SK-N-SH (cell line): ENCODE measurements around the gene SIGMAR1. TPM values are rescaled to one million over a fixed set of nuclear protein-coding genes. Genes with fewer than 3 reads are reported as not detected.

ENCODE experiments used
- CTCF ChIA-PET: fragments of 300-600, 350-600 bp; formaldehyde crosslinking; extraction: SDS; loops from one replicate; lab custom pipeline; 2021; lab: Yijun Ruan, JAX
- POLR2A ChIA-PET: fragments of 350-600 bp; sonication (Branson Sonifier 250); formaldehyde crosslinking; extraction: SDS; loops from one replicate; lab custom pipeline; 2020; ENCODE audit warnings: antibody characterized with exemption, inconsistent platforms; lab: Yijun Ruan, JAX
- DNase-seq: peaks from one replicate; pipeline ENCODE4 v3.0.0; 2012
- H2AFZ ChIP-seq: fragments of 200-600 bp; sonication (generic); 2 replicates; pipeline ENCODE4 v1.8.1; 2016; ENCODE audit warnings: antibody characterized with exemption, mild to moderate bottlenecking, low read depth
- H3F3A ChIP-seq: fragments of 200-600 bp; sonication (generic); replicated peaks from 2 replicates; pipeline ENCODE3; 2016; ENCODE audit warnings: antibody characterized with exemption, mild to moderate bottlenecking; ENCODE audit not compliant: insufficient read depth
- H3K27ac ChIP-seq, 2 experiments: fragments of 200-500 bp in 1 of 2; fragments of 200-600 bp in 1 of 2; sonication (Bioruptor generic) in 1 of 2; sonication (generic), shearing (Covaris generic) in 1 of 2; 2 replicates each; pipeline versions ENCODE4 v1.5.1 to v1.6.1; 2014 to 2016; ENCODE audit warnings: low read depth in 2 of 2, inconsistent platforms in 1 of 2, low read length in 1 of 2, mild to moderate bottlenecking in 1 of 2, mixed read lengths in 1 of 2
- H3K27me3 ChIP-seq: fragments of 200-600 bp; sonication (generic), shearing (Covaris generic); 2 replicates; pipeline ENCODE4 v1.6.1; 2016; ENCODE audit warnings: mixed run types; ENCODE audit not compliant: insufficient read depth
- H3K36me3 ChIP-seq, 2 experiments: fragments of 200-500 bp in 1 of 2; fragments of 200-600 bp in 1 of 2; sonication (Bioruptor generic) in 1 of 2; sonication (generic) in 1 of 2; replicated peaks in 1 of 2; 2 replicates each; pipeline versions ENCODE3 to v1.5.1; 2014 to 2016; ENCODE audit warnings: low read length in 1 of 2, mild to moderate bottlenecking in 1 of 2; ENCODE audit not compliant: insufficient read depth in 2 of 2, control insufficient read depth in 1 of 2
- H3K4me1 ChIP-seq, 2 experiments: fragments of 200-500 bp in 1 of 2; fragments of 200-600 bp in 1 of 2; sonication (Bioruptor generic) in 1 of 2; sonication (generic), shearing (Covaris generic) in 1 of 2; 2 replicates each; pipeline versions ENCODE4 v1.5.1 to v1.6.1; 2014 to 2016; ENCODE audit warnings: low read depth in 1 of 2, low read length in 1 of 2, mixed run types in 1 of 2; ENCODE audit not compliant: insufficient read depth in 2 of 2, control insufficient read depth in 1 of 2
- H3K4me2 ChIP-seq: fragments of 200-600 bp; sonication (generic), shearing (Covaris generic); 2 replicates; pipeline ENCODE4 v1.6.1; 2017; ENCODE audit warnings: mixed run types
- H3K4me3 ChIP-seq, 2 experiments: fragments of 200-500 bp in 1 of 2; fragments of 200-600 bp in 1 of 2; sonication (Bioruptor generic) in 1 of 2; sonication (generic), shearing (Covaris generic) in 1 of 2; 2 replicates each; pipeline versions ENCODE4 v1.5.1 to v1.8.1; 2014 to 2016; ENCODE audit warnings: low read depth in 2 of 2, inconsistent platforms in 1 of 2, low read length in 1 of 2, mild to moderate bottlenecking in 1 of 2, mixed read lengths in 1 of 2, moderate library complexity in 1 of 2
- H3K79me2 ChIP-seq: fragments of 200-600 bp; sonication (generic); 2 replicates; pipeline ENCODE4 v1.8.1; 2017; ENCODE audit warnings: mild to moderate bottlenecking; ENCODE audit not compliant: insufficient read depth
- H3K9ac ChIP-seq: fragments of 200-600 bp; sonication (generic); 2 replicates; pipeline ENCODE4 v1.6.1; 2017; ENCODE audit warnings: mixed run types
- H3K9me2 ChIP-seq: fragments of 200-600 bp; sonication (generic); 2 replicates; pipeline ENCODE4 v1.6.1; 2017; ENCODE audit warnings: mixed run types
- H3K9me3 ChIP-seq: fragments of 200-600 bp; sonication (generic); 2 replicates; pipeline ENCODE4 v1.6.1; 2017; ENCODE audit warnings: mixed run types, mild to moderate bottlenecking, moderate library complexity
- H4K20me1 ChIP-seq: fragments of 200-600 bp; sonication (generic); 2 replicates; pipeline ENCODE4 v1.6.1; 2017; ENCODE audit warnings: mild to moderate bottlenecking, mixed run types; ENCODE audit not compliant: insufficient read depth
- ELF1 ChIP-seq: IDR thresholded peaks from 2 replicates; pipeline ENCODE4 v1.4.0; 2012
- EZH2phosphoT487 ChIP-seq: fragments of 200-600 bp; sonication (generic); IDR thresholded peaks from 2 replicates; pipeline ENCODE4 v1.6.1; 2017; ENCODE audit warnings: low read depth, mixed run types, mild to moderate bottlenecking, antibody characterized with exemption, moderate library complexity, borderline replicate concordance
- GABPA ChIP-seq: IDR thresholded peaks from 2 replicates; pipeline ENCODE4 v1.4.0; 2012; ENCODE audit warnings: low read depth, mild to moderate bottlenecking
- JUND ChIP-seq: IDR thresholded peaks from 2 replicates; pipeline ENCODE4 v1.4.0; 2012
- MEF2A ChIP-seq: IDR thresholded peaks from 2 replicates; pipeline ENCODE4 v1.4.0; 2012; ENCODE audit warnings: low read depth, borderline replicate concordance
- MXI1 ChIP-seq: IDR thresholded peaks from 2 replicates; pipeline ENCODE4 v1.6.1; 2012; ENCODE audit warnings: mild to moderate bottlenecking, low read depth, low read length, improper control_type of control experiment
- NRF1 ChIP-seq: IDR thresholded peaks from 2 replicates; pipeline ENCODE4 v1.6.1; 2012; ENCODE audit warnings: low read depth, mild to moderate bottlenecking, low read length
- POLR2AphosphoS5 ChIP-seq: IDR thresholded peaks from 2 replicates; pipeline ENCODE4 v1.6.1; 2012; ENCODE audit warnings: low read depth, low read length
- RAD21 ChIP-seq: IDR thresholded peaks from 2 replicates; pipeline ENCODE4 v1.6.1; 2012; ENCODE audit warnings: mild to moderate bottlenecking, low read length
- REST ChIP-seq: IDR thresholded peaks from 2 replicates; pipeline ENCODE4 v1.6.1; 2012; ENCODE audit warnings: mild to moderate bottlenecking, low read depth, low read length, moderate library complexity
- RFX5 ChIP-seq: IDR thresholded peaks from 2 replicates; pipeline ENCODE4 v1.6.1; 2012; ENCODE audit warnings: mild to moderate bottlenecking, improper control_type of control experiment, low read length
- RXRA ChIP-seq: IDR thresholded peaks from 2 replicates; pipeline ENCODE4 v1.4.0; 2012; ENCODE audit warnings: low read depth, mild to moderate bottlenecking, borderline replicate concordance
- SMC3 ChIP-seq: IDR thresholded peaks from 2 replicates; pipeline ENCODE4 v1.6.1; 2012; ENCODE audit warnings: low read depth, low read length, improper control_type of control experiment
- USF2 ChIP-seq: fragments of 150-350 bp; IDR thresholded peaks from 2 replicates; pipeline ENCODE4 v1.6.1; 2017; ENCODE audit warnings: antibody characterized with exemption, low read length, low read depth, borderline replicate concordance
- YY1 ChIP-seq: IDR thresholded peaks from 2 replicates; pipeline ENCODE4 v1.4.0; 2012; ENCODE audit warnings: low read depth, mild to moderate bottlenecking
- WGBS: methylation state at CpG from one replicate; pipeline ENCODE4 v1.1.6; 2017; ENCODE audit warnings: low lambda C conversion rate; 5-methylcytosine and 5-hydroxymethylcytosine counted together
- polyA plus RNA-seq, 3 experiments: library from polyadenylated mRNA; depleted of rRNA; stranded (reverse); fragments of >200 nt; gene quantifications; 2 replicates each; pipeline ENCODE4 v1.2.3, GENCODE V29; 2012
- TF ChIP-seq, protein P1 (sequence below): fragments of 200-600 bp; sonication (generic); IDR thresholded peaks from 2 replicates; pipeline ENCODE4 v1.6.1; 2017; ENCODE audit warnings: antibody characterized with exemption, mild to moderate bottlenecking, moderate library complexity
- TF ChIP-seq, protein P2 (sequence below): IDR thresholded peaks from 2 replicates; pipeline ENCODE4; 2012

The SIGMAR1 gene
- polyA plus RNA-seq, 1 of the 3 experiments (the other 2 are of a cell fraction), result 79.0 TPM

GRCh38 chr9:34675048-34675714 is 37.6 kb upstream of the SIGMAR1 start:
- Histone ChIP-seq H3K79me2 (no peaks in the 10 kb centered on the region), H3K27me3 (no peaks in the 10 kb centered on the region), H3K4me1 (no peaks in the 10 kb centered on the region), H3K9ac (no peak overlapping the region), H3K4me3 (peak overlapping the region in 1 of 2 experiments; percentile 11; a peak in 1 of 4 replicates), H3K4me2 (no peak overlapping the region), H2AFZ (no peak overlapping the region), H3F3A (no peaks in the 10 kb centered on the region), H4K20me1 (no peaks in the 10 kb centered on the region), H3K27ac (no peak overlapping the region), H3K9me2 (no peaks in the 10 kb centered on the region), H3K36me3 (no peaks in the 10 kb centered on the region), H3K9me3 (no peaks in the 10 kb centered on the region)
- WGBS, result 62% methylated on average over 10 of the region's 10 CpGs
- POLR2A ChIA-PET, result no interaction called here
- peak; percentile 83 for TF ChIP-seq RAD21
- no peak for TF ChIP-seq RXRA
- TF ChIP-seq, protein P1, sequence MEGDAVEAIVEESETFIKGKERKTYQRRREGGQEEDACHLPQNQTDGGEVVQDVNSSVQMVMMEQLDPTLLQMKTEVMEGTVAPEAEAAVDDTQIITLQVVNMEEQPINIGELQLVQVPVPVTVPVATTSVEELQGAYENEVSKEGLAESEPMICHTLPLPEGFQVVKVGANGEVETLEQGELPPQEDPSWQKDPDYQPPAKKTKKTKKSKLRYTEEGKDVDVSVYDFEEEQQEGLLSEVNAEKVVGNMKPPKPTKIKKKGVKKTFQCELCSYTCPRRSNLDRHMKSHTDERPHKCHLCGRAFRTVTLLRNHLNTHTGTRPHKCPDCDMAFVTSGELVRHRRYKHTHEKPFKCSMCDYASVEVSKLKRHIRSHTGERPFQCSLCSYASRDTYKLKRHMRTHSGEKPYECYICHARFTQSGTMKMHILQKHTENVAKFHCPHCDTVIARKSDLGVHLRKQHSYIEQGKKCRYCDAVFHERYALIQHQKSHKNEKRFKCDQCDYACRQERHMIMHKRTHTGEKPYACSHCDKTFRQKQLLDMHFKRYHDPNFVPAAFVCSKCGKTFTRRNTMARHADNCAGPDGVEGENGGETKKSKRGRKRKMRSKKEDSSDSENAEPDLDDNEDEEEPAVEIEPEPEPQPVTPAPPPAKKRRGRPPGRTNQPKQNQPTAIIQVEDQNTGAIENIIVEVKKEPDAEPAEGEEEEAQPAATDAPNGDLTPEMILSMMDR, result peak; percentile 70
- TF ChIP-seq SMC3, result peak; percentile 70
- peak; percentile 84 for DNase-seq
- CTCF ChIA-PET, result interaction anchor here (0.7 to 5.7 kb wide), 21 partner anchors 10 to 319 kb away, joined by 3 to 57 read pairs (median 4); partner anchors contain the start of genes CCL19, CCL21, DCTN3 and GALT

DNA sequence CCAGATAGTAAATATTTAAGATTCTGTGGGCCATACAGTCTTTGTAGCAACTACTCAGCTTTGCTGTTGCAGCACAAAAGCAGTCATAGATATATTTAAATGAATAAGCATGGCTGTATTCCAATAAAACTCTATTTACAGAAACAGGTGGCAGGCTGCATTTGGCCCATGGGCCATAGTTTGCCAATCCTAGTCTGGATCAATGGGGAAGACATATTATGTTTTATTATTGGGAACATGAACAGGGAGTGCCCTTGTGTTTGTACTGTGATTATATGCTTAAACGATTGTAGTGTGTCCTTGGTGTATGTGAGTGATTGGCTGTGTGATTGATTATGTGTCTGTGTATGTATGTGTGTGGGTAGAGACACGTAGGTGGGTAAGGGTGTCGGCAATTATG is 36.9 kb upstream of the SIGMAR1 start:
- H3F3A ChIP-seq, result no peaks in the 10 kb centered on the region
- WGBS, result 75% methylated on average over 3 of the region's 3 CpGs
- CTCF ChIA-PET, result interaction anchor here (0.7 to 5.7 kb wide), 12 partner anchors 11 to 320 kb away, joined by 3 to 57 read pairs (median 4); partner anchors contain the start of genes CCL19, CCL21, DCTN3 and GALT
- TF ChIP-seq EZH2phosphoT487 (no peak), ELF1 (no peak), YY1 (no peak), JUND (no peak), SMC3 (no peak), POLR2AphosphoS5 (no peak), REST (no peak), MEF2A (no peak), MXI1 (no peak), GABPA (no peak), RFX5 (no peak), NRF1 (no peak), USF2 (no peak)
- TF ChIP-seq, protein P1, result no peak
- TF ChIP-seq, protein P2, sequence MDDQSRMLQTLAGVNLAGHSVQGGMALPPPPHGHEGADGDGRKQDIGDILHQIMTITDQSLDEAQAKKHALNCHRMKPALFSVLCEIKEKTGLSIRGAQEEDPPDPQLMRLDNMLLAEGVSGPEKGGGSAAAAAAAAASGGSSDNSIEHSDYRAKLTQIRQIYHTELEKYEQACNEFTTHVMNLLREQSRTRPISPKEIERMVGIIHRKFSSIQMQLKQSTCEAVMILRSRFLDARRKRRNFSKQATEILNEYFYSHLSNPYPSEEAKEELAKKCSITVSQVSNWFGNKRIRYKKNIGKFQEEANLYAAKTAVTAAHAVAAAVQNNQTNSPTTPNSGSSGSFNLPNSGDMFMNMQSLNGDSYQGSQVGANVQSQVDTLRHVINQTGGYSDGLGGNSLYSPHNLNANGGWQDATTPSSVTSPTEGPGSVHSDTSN, result no peak

More for the DNA sequence above, 36.9 kb upstream of the SIGMAR1 start:
- Histone ChIP-seq H3K9me3 (no peaks in the 10 kb centered on the region), H3K4me1 (no peaks in the 10 kb centered on the region), H3K27ac (no peak overlapping the region), H3K4me3 (no peak overlapping the region), H4K20me1 (no peaks in the 10 kb centered on the region), H3K79me2 (no peaks in the 10 kb centered on the region), H3K4me2 (no peak overlapping the region), H3K27me3 (no peaks in the 10 kb centered on the region), H3K36me3 (no peaks in the 10 kb centered on the region), H3K9ac (no peak overlapping the region), H2AFZ (no peak overlapping the region), H3K9me2 (no peaks in the 10 kb centered on the region)
- POLR2A ChIA-PET, result no interaction called here
- no peak for DNase-seq
